A549 (cell line): ENCODE data around the gene BRF1. TPM values are rescaled to one million over a fixed set of nuclear protein-coding genes. Genes with fewer than 3 reads are reported as not detected.

Experiments
- ATAC-seq, 2 experiments: fragments of 200-7000 bp in 1 of 2; fragments of >200 bp in 1 of 2; cut with Nextera tagmentation in 1 of 2; cut with Tn5 transposase in 1 of 2; 3 replicates each; pipeline versions ENCODE4 v1.8.0 to v1.9.1; 2018 to 2020; ENCODE audit warnings: mild to moderate bottlenecking in 1 of 2, moderate library complexity in 1 of 2
- CTCF ChIA-PET: fragments of 300-600 bp; sonication (Branson Sonifier 250); formaldehyde crosslinking; extraction: SDS; loops from one replicate; lab custom pipeline; 2021; ENCODE audit warnings: antibody characterized with exemption, inconsistent platforms; lab: Yijun Ruan, JAX
- POLR2A ChIA-PET: fragments of 350-600 bp; formaldehyde crosslinking; extraction: SDS; loops from one replicate; lab custom pipeline; 2021; ENCODE audit warnings: antibody characterized with exemption, inconsistent platforms; lab: Yijun Ruan, JAX
- DNase-seq, 2 experiments: peaks; one replicate each; pipeline versions ENCODE4 v3.0.0 to v3.0.0-alpha.2; 2011 to 2016; ENCODE audit warnings: low read depth in 1 of 2, low spot score in 1 of 2
- FAIRE-seq: peaks from 2 replicates; lab custom pipeline; 2011; peaks lifted over from hg19 to GRCh38; lab: Jason Lieb, UNC
- H3K27ac ChIP-seq, 2 experiments: fragments of >200 bp; sonication (Bioruptor Twin); formaldehyde crosslinking; 3 replicates each; pipeline ENCODE4 v1.5.1; 2016 to 2017
- H3K4me1 ChIP-seq: fragments of >200 bp; sonication (Bioruptor Twin); formaldehyde crosslinking; 3 replicates; pipeline ENCODE4 v1.6.1; 2016
- H3K4me2 ChIP-seq: fragments of >200 bp; sonication (Bioruptor Twin); formaldehyde crosslinking; 3 replicates; pipeline ENCODE4 v1.6.1; 2016
- H3K4me3 ChIP-seq: fragments of >200 bp; sonication (Bioruptor Twin); formaldehyde crosslinking; 3 replicates; pipeline ENCODE4 v1.5.1; 2016
- H3K9me3 ChIP-seq: fragments of >200 bp; sonication (Bioruptor Twin); formaldehyde crosslinking; 3 replicates; pipeline ENCODE4 v1.6.1; 2016
- CBX8 ChIP-seq: fragments of 200-600 bp; sonication (generic); IDR thresholded peaks from 2 replicates; pipeline ENCODE4 v1.6.1; 2016
- CEBPB ChIP-seq, 2 experiments: fragments of >200 bp in 1 of 2; sonication (Bioruptor Twin) in 1 of 2; formaldehyde crosslinking in 1 of 2; IDR thresholded peaks; 2 replicates each; pipeline ENCODE4 v1.6.1; 2012 to 2016
- CHD2 ChIP-seq: fragments of 150-350 bp; IDR thresholded peaks from 2 replicates; pipeline ENCODE4 v1.6.1; 2014; ENCODE audit warnings: low read length; ENCODE audit not compliant: partially characterized antibody
- CHD4 ChIP-seq: fragments of 200-600 bp; sonication (generic); IDR thresholded peaks from 2 replicates; pipeline ENCODE4 v1.6.1; 2016; ENCODE audit warnings: antibody characterized with exemption, mild to moderate bottlenecking, borderline replicate concordance
- ESRRA ChIP-seq: fragments of 150-350 bp; IDR thresholded peaks from 2 replicates; pipeline ENCODE4 v1.6.1; 2014; ENCODE audit warnings: mild to moderate bottlenecking, low read length, borderline replicate concordance
- FOXS1 ChIP-seq: fragments of 250-450 bp; sonication (Bioruptor Pico); IDR thresholded peaks from 2 replicates; pipeline ENCODE4 v1.5.0; 2020; ENCODE audit warnings: mild to moderate bottlenecking, moderate library complexity
- HDAC2 ChIP-seq: fragments of 200-600 bp; sonication (generic); IDR thresholded peaks from 2 replicates; pipeline ENCODE4 v1.6.1; 2016
- HES2 ChIP-seq: fragments of >200 bp; sonication (Bioruptor Twin); formaldehyde crosslinking; IDR thresholded peaks from 2 replicates; pipeline ENCODE4 v1.6.1; 2016
- HEYL ChIP-seq: fragments of 250-450 bp; sonication (Bioruptor Pico); IDR thresholded peaks from 2 replicates; pipeline ENCODE4 v1.8.0; 2021; ENCODE audit warnings: mild to moderate bottlenecking, moderate library complexity
- HMGXB4 ChIP-seq: fragments of 250-450 bp; sonication (Bioruptor Pico); IDR thresholded peaks from 2 replicates; pipeline ENCODE4 v1.5.0; 2021; ENCODE audit warnings: mild to moderate bottlenecking, moderate library complexity, borderline replicate concordance
- HOXB5 ChIP-seq: fragments of 250-450 bp; sonication (Bioruptor Pico); IDR thresholded peaks from 2 replicates; pipeline ENCODE4 v1.5.0; 2020; ENCODE audit warnings: mild to moderate bottlenecking, moderate library complexity
- JUN ChIP-seq, 2 experiments: fragments of >200 bp; sonication (Bioruptor Twin); formaldehyde crosslinking; IDR thresholded peaks; 2 replicates in 1 of 2; 3 replicates in 1 of 2; pipeline ENCODE4 v1.6.1; 2016 to 2017
- JUNB ChIP-seq: fragments of >200 bp; sonication (Bioruptor Twin); formaldehyde crosslinking; IDR thresholded peaks from 2 replicates; pipeline ENCODE4 v1.6.1; 2016
- KDM1A ChIP-seq: fragments of 200-600 bp; sonication (generic); IDR thresholded peaks from 2 replicates; pipeline ENCODE4 v1.6.1; 2016; ENCODE audit warnings: low read depth, mild to moderate bottlenecking
- KDM5A ChIP-seq: fragments of 200-600 bp; sonication (generic); IDR thresholded peaks from 2 replicates; pipeline ENCODE4 v1.6.1; 2016; ENCODE audit warnings: antibody characterized with exemption, mild to moderate bottlenecking
- NFE2L2 ChIP-seq: fragments of 150-350 bp; conservative IDR thresholded peaks from 2 replicates; pipeline ENCODE4 v1.6.1; 2014; ENCODE audit warnings: low read length
- NR3C1 ChIP-seq: fragments of >200 bp; sonication (Bioruptor Twin); formaldehyde crosslinking; IDR thresholded peaks from 3 replicates; pipeline ENCODE4 v1.6.1; 2017
- POLR2A ChIP-seq: IDR thresholded peaks from 2 replicates; pipeline ENCODE4 v1.6.1; 2012; ENCODE audit warnings: mild to moderate bottlenecking, low read length
- RARB ChIP-seq: fragments of 250-450 bp; sonication (Bioruptor Pico); IDR thresholded peaks from 2 replicates; pipeline ENCODE4 v1.8.0; 2021; ENCODE audit warnings: mild to moderate bottlenecking, moderate library complexity
- RCOR1 ChIP-seq: fragments of 150-350 bp; IDR thresholded peaks from 2 replicates; pipeline ENCODE4 v1.6.1; 2014; ENCODE audit warnings: antibody characterized with exemption, low read length, low read depth
- RNF2 ChIP-seq: fragments of 200-600 bp; sonication (generic); IDR thresholded peaks from 2 replicates; pipeline ENCODE4 v1.6.1; 2016; ENCODE audit warnings: low read depth, mild to moderate bottlenecking, antibody characterized with exemption, moderate library complexity, borderline replicate concordance
- SREBF2 ChIP-seq: fragments of 450-650 bp; IDR thresholded peaks from 2 replicates; pipeline ENCODE4 v1.6.1; 2014; ENCODE audit warnings: mild to moderate bottlenecking, moderate library complexity
- TFCP2L1 ChIP-seq: fragments of 250-450 bp; sonication (Bioruptor Pico); IDR thresholded peaks from 2 replicates; pipeline ENCODE4 v1.5.0; 2021; ENCODE audit warnings: mild to moderate bottlenecking
- TP53 ChIP-seq: fragments of 250-450 bp; sonication (Bioruptor Pico); IDR thresholded peaks from 2 replicates; pipeline ENCODE4 v1.5.0; 2021; ENCODE audit warnings: mild to moderate bottlenecking, moderate library complexity
- ZFP36 ChIP-seq: fragments of 450-650 bp; IDR thresholded peaks from 2 replicates; pipeline ENCODE4 v1.6.1; 2014; ENCODE audit warnings: borderline replicate concordance; ENCODE audit not compliant: partially characterized antibody
- ZNF302 ChIP-seq: fragments of 250-450 bp; sonication (Bioruptor Pico); IDR thresholded peaks from 2 replicates; pipeline ENCODE4 v1.9.0; 2021; ENCODE audit warnings: inconsistent platforms, mild to moderate bottlenecking, moderate library complexity
- ZSCAN20 ChIP-seq: fragments of 250-450 bp; sonication (Bioruptor Pico); IDR thresholded peaks from 2 replicates; pipeline ENCODE4 v1.8.0; 2022; ENCODE audit warnings: mild to moderate bottlenecking, moderate library complexity
- WGBS: methylation state at CpG from one replicate; pipeline ENCODE4 v1.1.6; 2017; ENCODE audit errors: missing lambda C conversion rate; 5-methylcytosine and 5-hydroxymethylcytosine counted together
- polyA plus RNA-seq, 4 experiments: library from polyadenylated mRNA; depleted of rRNA in 3 of 4; stranded (reverse); fragments of >200 nt; fragmentation: RNase III in 1 of 4; extraction: RNeasy Plus Mini Kit Qiagen cat#74134 plus additional on column Dnase treatment in 1 of 4; gene quantifications; 2 replicates in 3 of 4; 3 replicates in 1 of 4; pipeline ENCODE4 v1.2.3, GENCODE V29; 2011 to 2017
- TF ChIP-seq, protein P1 (sequence below): fragments of 150-350 bp; IDR thresholded peaks from 2 replicates; pipeline ENCODE4 v1.6.1; 2014; ENCODE audit warnings: low read depth, mild to moderate bottlenecking, low read length

BRF1 gene
- polyA plus RNA-seq, 2 of the 4 experiments (the other 2 are of a cell fraction), result 8.5 to 25.7 TPM

- ChIA-PET POLR2A (no interaction called here), CTCF (interaction anchor here (1.0 to 5.2 kb wide), 2 partner anchors 25 to 168 kb away, joined by 3 to 32 read pairs; no protein-coding TSS in a partner anchor)
- Histone ChIP-seq H3K4me1 (peaks cover 11% of the 10 kb centered on the region), H3K9me3 (no peaks in the 10 kb centered on the region), H3K4me2 (no peak overlapping the region), H3K4me3 (no peak overlapping the region), H3K27ac (no peak overlapping the region)
- WGBS, result 93% methylated on average over 15 of the region's 15 CpGs
- FAIRE-seq, result no peak
- DNase-seq, result no peak
- ATAC-seq, result no peak
- TF ChIP-seq, protein P1, sequence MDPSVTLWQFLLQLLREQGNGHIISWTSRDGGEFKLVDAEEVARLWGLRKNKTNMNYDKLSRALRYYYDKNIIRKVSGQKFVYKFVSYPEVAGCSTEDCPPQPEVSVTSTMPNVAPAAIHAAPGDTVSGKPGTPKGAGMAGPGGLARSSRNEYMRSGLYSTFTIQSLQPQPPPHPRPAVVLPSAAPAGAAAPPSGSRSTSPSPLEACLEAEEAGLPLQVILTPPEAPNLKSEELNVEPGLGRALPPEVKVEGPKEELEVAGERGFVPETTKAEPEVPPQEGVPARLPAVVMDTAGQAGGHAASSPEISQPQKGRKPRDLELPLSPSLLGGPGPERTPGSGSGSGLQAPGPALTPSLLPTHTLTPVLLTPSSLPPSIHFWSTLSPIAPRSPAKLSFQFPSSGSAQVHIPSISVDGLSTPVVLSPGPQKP, result no peak
- no peak for TF ChIP-seq RCOR1
- no peak for TF ChIP-seq HDAC2
- no peak for TF ChIP-seq NFE2L2
- TF ChIP-seq NR3C1, result no peak
- TF ChIP-seq CEBPB (IDR thresholded peaks at IDR 0.05), result no peak
- TF ChIP-seq SREBF2, result no peak
- TF ChIP-seq ZNF302 (CRISPR knock-in tag), result no peak
- TF ChIP-seq CHD4, result no peak
- no peak for TF ChIP-seq CBX8
- TF ChIP-seq FOXS1 (CRISPR knock-in tag), result no peak
- no peak for TF ChIP-seq RNF2
- no peak for TF ChIP-seq TFCP2L1 (CRISPR knock-in tag)
- TF ChIP-seq JUNB, result no peak
- no peak for TF ChIP-seq RARB (CRISPR knock-in tag)
- TF ChIP-seq KDM1A, result no peak
These were observed 43.3 kb downstream of the BRF1 start for GRCh38 chr14:105257464-105257863.

- FAIRE-seq, result no peak
- ATAC-seq, result no peak
- ChIA-PET POLR2A (no interaction called here), CTCF (interaction anchor here (0.6 to 5.2 kb wide), 3 partner anchors 26 to 164 kb away, joined by 3 to 32 read pairs (median 4); no protein-coding TSS in a partner anchor)
- no peak overlapping the region for H3K4me3 ChIP-seq
- H3K4me1 ChIP-seq, result peaks cover 11% of the 10 kb centered on the region
- TF ChIP-seq POLR2A (no peak), TP53 (no peak), CHD2 (no peak), HOXB5 (CRISPR knock-in tag) (no peak), KDM5A (no peak), HMGXB4 (CRISPR knock-in tag) (no peak), KDM1A (no peak), JUNB (no peak), HEYL (no peak), ZFP36 (no peak), JUN (IDR thresholded peaks at IDR 0.05) (no peak), ZSCAN20 (no peak), NFE2L2 (no peak), CHD4 (no peak), ESRRA (no peak), HES2 (no peak)
- TF ChIP-seq, protein P1, result no peak
- no peak overlapping the region for H3K27ac ChIP-seq
- no peak overlapping the region for H3K4me2 ChIP-seq
- H3K9me3 ChIP-seq, result no peaks in the 10 kb centered on the region
- WGBS, result 98% methylated on average over 19 of the region's 19 CpGs
- DNase-seq, result no peak
These were observed 44.4 kb downstream of the BRF1 start for GRCh38 chr14:105256292-105256960.
